Psoas muscle (tissue), 8 donors: ENCODE measurements around the gene REST. TPM values are rescaled to one million over a fixed set of nuclear protein-coding genes. Genes with fewer than 3 reads are reported as not detected.

Experiments used
- ATAC-seq, 4 donors: fragments of 200-7000 bp; cut with Tn5 transposase; one replicate each; pipeline ENCODE4 v1.9.1; 2020; ENCODE audit warnings: moderate library complexity in 3 of 4, mild to moderate bottlenecking in 2 of 4
- DNase-seq, 2 donors: peaks; one replicate each; pipeline ENCODE4 v3.0.0-alpha.2; 2020
- H3K27ac ChIP-seq: fragments of 200-600 bp; one replicate; pipeline ENCODE4 v1.8.0; 2022
- H3K27me3 ChIP-seq, 3 donors: fragments of 200-600 bp in 1 of 3; one replicate each; pipeline versions ENCODE4 v1.6.1 to v1.8.0; 2013 to 2022; ENCODE audit warnings: low read length in 2 of 3, mild to moderate bottlenecking in 2 of 3, moderate library complexity in 1 of 3; ENCODE audit not compliant: insufficient read depth in 3 of 3
- H3K36me3 ChIP-seq, 2 donors: fragments of 200-600 bp in 1 of 2; one replicate each; pipeline versions ENCODE4 v1.6.1 to v1.8.0; 2013 to 2022; ENCODE audit warnings: low read depth in 1 of 2, mild to moderate bottlenecking in 1 of 2, moderate library complexity in 1 of 2; ENCODE audit not compliant: insufficient read depth in 1 of 2
- H3K4me1 ChIP-seq: fragments of 200-600 bp; one replicate; pipeline ENCODE4 v1.8.0; 2022
- H3K4me3 ChIP-seq: fragments of 200-600 bp; one replicate; pipeline ENCODE4 v1.8.0; 2022; ENCODE audit warnings: mild to moderate bottlenecking
- H3K9me3 ChIP-seq: fragments of 200-600 bp; one replicate; pipeline ENCODE4 v1.8.0; 2022
- WGBS, 3 donors: extraction: QIAGEN DNeasy Blood & Tissue Kit; methylation state at CpG; one replicate each; pipeline versions ENCODE4 v1.1.6 to v1.1.7; 2013; 5-methylcytosine and 5-hydroxymethylcytosine counted together
- intact Hi-C, 2 donors: fragments of 100-400 bp; cut with DNase I; formaldehyde crosslinking; loops; one replicate each; pipeline versions ENCODE4 v1.11.0 to v1.14.2; 2022
- polyA plus RNA-seq, 3 donors: library from polyadenylated mRNA; stranded (reverse); fragments of 200-250 nt; gene quantifications; one replicate each; pipeline ENCODE4 v1.2.3, GENCODE V29; 2013
- total RNA-seq, 4 donors: library from RNA; stranded (reverse); fragmentation: NEBNext Ultra II Directional in 2 of 4; extraction: Animal tissue kit (Norgen Biotek cat#: 25700) in 2 of 4; gene quantifications; one replicate each; pipeline versions ENCODE4 v1.2.1 to v1.2.4, GENCODE V29; 2021 to 2023
- TF ChIP-seq, protein P1 (sequence below): fragments of 200-600 bp; IDR thresholded peaks from one replicate; pipeline ENCODE4 v1.8.0; 2022; ENCODE audit warnings: antibody characterized with exemption
- donor health status: healthy with polysubstance abuse.
- donor health status: DM: no; HTN: no; CAD: no; lungs with moderate emphysema.
- donor health status: Bipolar disorder and iron deficiency.
- donor health status: healthy.
- donor health status: DM: yes; HTN: yes; CAD: no.
- donor health status: DM: no; HTN: no; CAD: no.
- donor health status: DM: no; HTN: no; CAD: no.
- donor health status: DM: yes; HTN: yes; CAD: no.

REST gene
- total and polyA plus RNA-seq, 7 donors, result 2.5 to 21.4 (median 13.5) TPM

DNA sequence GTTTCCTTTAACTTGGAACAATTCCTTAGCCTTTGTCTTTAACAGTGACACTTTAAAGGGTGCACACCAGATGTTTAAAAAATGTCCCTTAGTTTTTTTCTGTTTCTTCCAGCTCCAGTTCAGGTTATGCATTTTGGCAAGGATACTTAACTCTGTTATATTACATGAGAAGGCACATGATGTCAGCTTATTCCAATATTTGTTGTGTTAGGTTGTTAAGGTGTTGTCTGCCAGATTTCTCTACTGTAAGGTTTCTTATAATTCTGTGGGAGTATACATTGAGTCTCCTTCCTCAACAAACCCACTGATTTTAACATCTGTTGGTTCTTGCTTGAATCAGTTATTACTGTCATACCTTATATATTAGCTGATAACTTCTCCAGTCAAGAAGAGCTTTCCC is 33.3 kb downstream of the REST start:
- no peaks in the 10 kb centered on the region for H3K27me3 ChIP-seq
- no peak overlapping the region for H3K4me3 ChIP-seq
- intact Hi-C loops, result no loop called here
- TF ChIP-seq, protein P1, sequence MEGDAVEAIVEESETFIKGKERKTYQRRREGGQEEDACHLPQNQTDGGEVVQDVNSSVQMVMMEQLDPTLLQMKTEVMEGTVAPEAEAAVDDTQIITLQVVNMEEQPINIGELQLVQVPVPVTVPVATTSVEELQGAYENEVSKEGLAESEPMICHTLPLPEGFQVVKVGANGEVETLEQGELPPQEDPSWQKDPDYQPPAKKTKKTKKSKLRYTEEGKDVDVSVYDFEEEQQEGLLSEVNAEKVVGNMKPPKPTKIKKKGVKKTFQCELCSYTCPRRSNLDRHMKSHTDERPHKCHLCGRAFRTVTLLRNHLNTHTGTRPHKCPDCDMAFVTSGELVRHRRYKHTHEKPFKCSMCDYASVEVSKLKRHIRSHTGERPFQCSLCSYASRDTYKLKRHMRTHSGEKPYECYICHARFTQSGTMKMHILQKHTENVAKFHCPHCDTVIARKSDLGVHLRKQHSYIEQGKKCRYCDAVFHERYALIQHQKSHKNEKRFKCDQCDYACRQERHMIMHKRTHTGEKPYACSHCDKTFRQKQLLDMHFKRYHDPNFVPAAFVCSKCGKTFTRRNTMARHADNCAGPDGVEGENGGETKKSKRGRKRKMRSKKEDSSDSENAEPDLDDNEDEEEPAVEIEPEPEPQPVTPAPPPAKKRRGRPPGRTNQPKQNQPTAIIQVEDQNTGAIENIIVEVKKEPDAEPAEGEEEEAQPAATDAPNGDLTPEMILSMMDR, result no peak
- no peak overlapping the region for H3K27ac ChIP-seq
- H3K36me3 ChIP-seq, result peaks cover 0 to 13% of the 10 kb centered on the region in 2 donors
- DNase-seq (no peak), ATAC-seq (no peak)
- no peaks in the 10 kb centered on the region for H3K4me1 ChIP-seq
- H3K9me3 ChIP-seq, result no peaks in the 10 kb centered on the region

DNA sequence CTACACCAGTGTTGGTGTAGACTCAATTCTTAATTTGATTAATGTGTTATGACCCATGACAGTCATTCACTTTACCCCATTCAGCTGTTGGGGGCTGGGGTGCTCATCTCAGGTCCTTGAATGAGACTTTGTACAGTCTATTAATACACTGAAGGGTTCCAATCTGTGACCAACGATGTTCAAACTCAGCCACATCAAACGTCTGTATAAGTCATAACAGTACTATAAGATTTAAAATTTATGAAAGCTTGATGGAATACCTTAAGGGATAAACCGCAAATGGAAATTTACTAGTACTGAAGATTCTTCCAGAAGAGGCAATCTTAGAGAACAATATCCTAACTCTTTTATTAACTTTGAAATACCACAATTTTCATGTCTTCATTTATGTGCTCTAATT is 33.7 kb downstream of the REST start:
- no peak for DNase-seq
- TF ChIP-seq, protein P1, result no peak
- no peaks in the 10 kb centered on the region for H3K4me1 ChIP-seq
- ATAC-seq, result no peak
- H3K4me3 ChIP-seq, result no peak overlapping the region
- no peaks in the 10 kb centered on the region for H3K27me3 ChIP-seq
- no peak overlapping the region for H3K27ac ChIP-seq
- H3K9me3 ChIP-seq, result no peaks in the 10 kb centered on the region
- H3K36me3 ChIP-seq, result peaks cover 0 to 13% of the 10 kb centered on the region in 2 donors
- intact Hi-C loops, result no loop called here
- WGBS, 3 donors, result 64 to 68% (median 66%) methylated on average over 3 of the region's 3 CpGs

DNA sequence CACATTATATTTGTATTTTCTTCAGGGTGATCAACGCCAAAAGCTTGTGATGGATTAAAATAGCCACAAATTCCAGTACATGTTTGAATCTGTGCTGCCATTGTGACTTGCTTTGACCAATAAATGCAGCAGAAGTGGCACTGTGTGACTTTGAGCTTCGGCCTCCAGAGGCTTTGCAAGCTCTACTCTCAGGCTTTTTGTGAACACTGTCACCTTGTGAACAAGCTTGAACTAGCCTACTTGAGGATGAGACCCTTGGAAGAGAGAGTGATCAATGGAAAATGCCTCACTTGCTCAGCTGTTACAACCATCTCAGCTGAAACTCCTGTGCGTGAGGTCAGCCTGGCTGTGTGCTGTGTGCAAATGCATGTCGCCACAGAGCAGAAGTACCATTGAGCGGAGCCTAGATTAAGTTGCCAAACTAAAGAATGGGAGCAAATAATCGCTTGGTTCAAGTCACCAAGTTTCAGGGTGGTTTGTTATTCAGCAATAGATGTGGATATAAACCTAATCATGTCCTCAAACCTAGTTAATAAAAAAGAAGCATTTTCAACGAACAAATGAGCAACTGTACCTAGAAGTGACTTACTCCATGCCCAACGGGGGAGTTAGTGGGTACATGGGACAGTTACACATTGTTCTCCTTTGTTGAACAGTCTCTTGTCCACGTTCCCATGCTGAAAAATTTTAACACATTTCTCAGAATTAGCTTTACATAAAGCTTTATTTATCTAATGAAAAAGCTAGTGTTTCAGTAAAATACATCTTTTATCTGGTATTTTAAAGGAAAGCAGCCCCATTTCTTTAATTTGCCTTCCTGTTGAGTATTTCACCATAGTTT is 46.2 kb downstream of the REST start:
- WGBS, 3 donors, result 73 to 85% (median 76%) methylated on average over 9 of the region's 9 CpGs
- Histone ChIP-seq H3K36me3 (no peaks in the 10 kb centered on the region), H3K4me3 (no peak overlapping the region), H3K27me3 (no peaks in the 10 kb centered on the region), H3K27ac (no peak overlapping the region), H3K9me3 (no peaks in the 10 kb centered on the region), H3K4me1 (peaks cover 8% of the 10 kb centered on the region)
- no peak for DNase-seq
- ATAC-seq, result no peak
- intact Hi-C loops, result no loop called here
- TF ChIP-seq, protein P1, result no peak

- 1 to 8% (median 4%) methylated on average over 7 of the region's 7 CpGs for WGBS, 3 donors
- Histone ChIP-seq H3K9me3 (no peaks in the 10 kb centered on the region), H3K27me3 (no peaks in the 10 kb centered on the region), H3K36me3 (peaks cover 6 to 28% of the 10 kb centered on the region in 2 donors), H3K4me1 (peaks cover 9% of the 10 kb centered on the region), H3K27ac (peak overlapping the region; percentile 63), H3K4me3 (peak overlapping the region; percentile 45)
- DNase-seq (peak; percentile 91 to 92), ATAC-seq (peak; percentile 98 to 99 (median 98))
- TF ChIP-seq, protein P1, result no peak
- intact Hi-C loops, result loop anchor here in 1 of 2 donors (5.0 kb wide), 1 partner anchor 51 kb away; the partner anchor contains the start of gene REST
Observed at GRCh38 chr4:56958111-56958517, 50.4 kb downstream of the REST start.
